HG03139 (cell line): ENCODE results near the gene BBS5.

Source experiments
- ATAC-seq: cut with Tn5 transposase; IDR thresholded peaks from one replicate; pipeline ENCODE4 v1.9.1; 2021; ENCODE audit not compliant: unreplicated experiment

The BBS5 gene

GRCh38 chr2:169540146-169540545 lies 60.9 kb downstream of the BBS5 start:
- no peak for ATAC-seq

DNA sequence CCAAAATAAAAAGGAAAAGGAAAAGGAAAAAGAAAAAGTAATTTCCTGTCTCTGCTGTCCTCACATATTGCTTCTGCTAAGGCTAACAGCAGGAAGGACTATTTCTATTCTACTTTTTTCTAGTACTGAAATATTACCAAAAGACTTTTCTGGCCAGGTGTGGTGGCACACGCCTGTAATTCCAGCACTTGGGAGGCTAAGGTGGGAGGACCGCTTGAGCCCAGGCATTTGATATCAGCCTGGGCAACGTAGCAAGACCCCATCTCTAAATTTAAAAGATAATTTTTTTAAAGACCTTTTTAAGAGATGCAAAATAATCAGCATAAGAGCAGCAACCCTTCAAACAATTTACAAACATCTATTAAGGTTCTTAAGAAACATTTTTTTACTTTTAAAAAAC lies 63.1 kb downstream of the BBS5 start:
- no peak for ATAC-seq

DNA sequence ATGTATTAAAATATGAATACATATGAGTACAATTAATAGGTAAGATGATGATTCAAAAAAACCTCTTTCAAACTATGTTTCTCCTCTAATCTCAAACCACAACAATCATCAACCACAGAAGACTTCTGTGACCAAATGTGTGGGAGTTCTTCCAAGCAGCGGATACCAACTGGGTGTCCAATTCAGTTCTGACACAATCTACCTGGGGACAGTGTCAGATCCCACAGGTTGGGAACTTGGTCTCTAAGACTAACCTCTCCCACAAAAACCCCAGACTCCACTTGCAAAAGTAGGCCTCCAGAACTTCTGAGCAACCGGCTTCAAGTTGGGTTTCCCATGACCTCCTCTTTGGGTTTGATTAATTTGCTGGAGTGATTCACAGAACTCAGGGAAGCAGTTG lies 67.5 kb downstream of the BBS5 start:
- ATAC-seq, result no peak
